Measurements from ENCODE around the gene SMIM36. TPM values are rescaled to one million over a fixed set of nuclear protein-coding genes. Genes with fewer than 3 reads are reported as not detected.

SMIM36 gene
- total and polyA plus RNA-seq, 2 of the 8 experiments (the other 6 are each of a cell fraction or from before 2014, with no cell fraction given): not detected

DNA sequence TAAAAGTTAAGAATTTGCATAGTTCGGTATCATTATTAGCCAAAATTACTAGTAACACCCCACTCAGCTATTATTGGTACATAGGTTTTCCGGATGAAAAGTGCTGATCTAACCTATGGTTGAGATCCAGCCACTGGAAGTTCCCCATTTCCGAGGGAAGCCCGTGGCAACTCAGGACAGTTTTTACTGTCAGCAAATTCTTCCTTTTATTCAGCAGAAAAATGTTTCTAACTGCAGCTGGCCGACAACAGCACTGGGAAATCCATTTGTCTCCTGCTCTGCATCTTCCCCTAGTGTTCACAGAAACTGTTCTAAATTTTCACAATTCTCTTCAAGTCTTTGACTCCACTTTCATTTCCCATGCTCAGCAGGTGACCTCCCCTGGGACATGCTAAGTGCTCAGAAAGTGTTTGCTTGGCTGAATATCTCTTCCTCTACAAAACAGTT lies 74.1 kb downstream of the SMIM36 start:
- Histone ChIP-seq H3K4me1 (replicated peaks in 1 of 4; ENCODE audit: control insufficient read depth in 3 of 4, insufficient read depth in 4 of 4, low read length in 3 of 4) (no peaks in the 10 kb centered on the region), H3K79me1 (ENCODE audit: low read depth, low read length) (no peaks in the 10 kb centered on the region), H3K23me2 (ENCODE audit: low read depth, low read length) (no peaks in the 10 kb centered on the region), H4K20me1 (replicated peaks in 1 of 2; ENCODE audit: control insufficient read depth in 1 of 2, insufficient read depth in 2 of 2, low read length in 2 of 2) (no peaks in the 10 kb centered on the region), H2BK5ac (ENCODE audit: low read depth, low read length) (no peak overlapping the region), H4K91ac (replicated peaks; ENCODE audit: insufficient read length, low read length) (no peak overlapping the region), H3K79me2 (ENCODE audit: control insufficient read depth in 1 of 2, insufficient read depth in 2 of 2, low read length in 2 of 2) (no peaks in the 10 kb centered on the region), H3K56ac (replicated peaks; ENCODE audit: insufficient read length, low read depth, low read length) (no peak overlapping the region), H3K27me3 (replicated peaks in 1 of 4; ENCODE audit: control insufficient read depth in 3 of 4, extremely low read depth in 1 of 4, insufficient read depth in 3 of 4, low read length in 3 of 4) (no peaks in the 10 kb centered on the region), H2BK20ac (ENCODE audit: low read length) (no peak overlapping the region), H2BK15ac (ENCODE audit: low read length) (no peak overlapping the region), H3K4me3 (ENCODE audit: extremely low read depth in 1 of 4, insufficient read depth in 2 of 4, low read depth in 3 of 4, low read length in 4 of 4) (no peak overlapping the region), H4K5ac (ENCODE audit: insufficient read length, low read depth, low read length) (no peak overlapping the region), H3K14ac (ENCODE audit: insufficient read length) (no peak overlapping the region), H3K23ac (ENCODE audit: insufficient read length) (no peak overlapping the region), H3K36me3 (ENCODE audit: control insufficient read depth in 2 of 4, insufficient read depth in 4 of 4, low read length in 3 of 4) (no peaks in the 10 kb centered on the region), H3K9ac (replicated peaks in 1 of 4; ENCODE audit: extremely low read depth in 1 of 4, low read depth in 3 of 4, low read length in 3 of 4) (no peak overlapping the region), H3K18ac (ENCODE audit: extremely low read depth, low read length) (no peak overlapping the region), H3K4me2 (ENCODE audit: insufficient read depth in 1 of 2, low read depth in 2 of 2, low read length in 2 of 2) (no peak overlapping the region), H2BK12ac (ENCODE audit: low read depth, low read length) (no peak overlapping the region), H2BK120ac (replicated peaks; ENCODE audit: low read depth, low read length) (no peak overlapping the region), H4K8ac (ENCODE audit: extremely low read depth, insufficient read depth, low read length) (no peak overlapping the region), H2AK5ac (ENCODE audit: low read depth, low read length) (no peak overlapping the region), H3K9me3 (ENCODE audit: insufficient read depth in 2 of 2, low read depth in 1 of 2, low read length in 1 of 2) (no peaks in the 10 kb centered on the region), H2AFZ (ENCODE audit: low read length) (no peak overlapping the region), H3K4ac (replicated peaks; ENCODE audit: insufficient read length, low read depth, low read length) (no peak overlapping the region), H3K27ac (ENCODE audit: low read depth, low read length) (no peak overlapping the region)
- ChIA-PET CTCF (ENCODE audit: partially characterized antibody) (interaction anchor here (0.6 kb wide), 1 partner anchor 22 kb away, joined by 3 read pairs; no protein-coding TSS in a partner anchor), POLR2A (ENCODE audit: partially characterized antibody) (no interaction called here)
- FAIRE-seq: no peak
- no peak for DNase-seq (ENCODE audit: low read depth in 1 of 2, low spot score in 2 of 2)
- 90% methylated on average over 5 of the region's 5 CpGs; no CpG with 5 or more reads in 1 of the 2 experiments for WGBS, 2 experiments (ENCODE audit: extremely low coverage in 1 of 2, insufficient coverage in 1 of 2, insufficient read length in 1 of 2, insufficient replicate concordance in 2 of 2, low coverage in 1 of 2, low lambda C conversion rate in 2 of 2, missing lambda C conversion rate in 1 of 2)
- TF ChIP-seq SP4 (IDR thresholded peaks at IDR 0.05; ENCODE audit: low read length) (no peak), BRCA1 (IDR thresholded peaks at IDR 0.05; ENCODE audit: low read depth, low read length) (no peak), JUND (IDR thresholded peaks at IDR 0.05; ENCODE audit: low read length) (no peak), MAFK (IDR thresholded peaks at IDR 0.05; ENCODE audit: low read depth, low read length) (no peak)

Data from H1 (cell line).